ENCODE data around the gene SEMA7A.

The SEMA7A gene

GRCh38 chr15:74428970-74429780, 4.6 kb downstream of the SEMA7A start:
- H3K4me3 ChIP-seq (ENCODE audit: low read length), result peak overlapping the region; percentile 95
- peaks cover 74% of the 10 kb centered on the region for H3K4me1 ChIP-seq (ENCODE audit: low read length)
- H3K36me3 ChIP-seq (replicated peaks; ENCODE audit: low read depth, low read length), result peaks cover 89% of the 10 kb centered on the region
- H3K9ac ChIP-seq (ENCODE audit: low read length), result peak overlapping the region; percentile 99
- no peak overlapping the region for H2AFZ ChIP-seq (ENCODE audit: low read depth, low read length)
- peaks cover 88% of the 10 kb centered on the region for H4K20me1 ChIP-seq (ENCODE audit: insufficient read depth, low read length)
- H3K27me3 ChIP-seq (ENCODE audit: low read depth, low read length), result no peaks in the 10 kb centered on the region
- no peaks in the 10 kb centered on the region for H3K9me3 ChIP-seq (ENCODE audit: insufficient read depth, low read length)
- H3K79me2 ChIP-seq (ENCODE audit: low read length), result peaks cover 98% of the 10 kb centered on the region
- H3K4me2 ChIP-seq (ENCODE audit: low read length), result peak overlapping the region; percentile 95
- peak overlapping the region; percentile 85 for H3K27ac ChIP-seq (ENCODE audit: low read length)
- TF ChIP-seq, protein P1, sequence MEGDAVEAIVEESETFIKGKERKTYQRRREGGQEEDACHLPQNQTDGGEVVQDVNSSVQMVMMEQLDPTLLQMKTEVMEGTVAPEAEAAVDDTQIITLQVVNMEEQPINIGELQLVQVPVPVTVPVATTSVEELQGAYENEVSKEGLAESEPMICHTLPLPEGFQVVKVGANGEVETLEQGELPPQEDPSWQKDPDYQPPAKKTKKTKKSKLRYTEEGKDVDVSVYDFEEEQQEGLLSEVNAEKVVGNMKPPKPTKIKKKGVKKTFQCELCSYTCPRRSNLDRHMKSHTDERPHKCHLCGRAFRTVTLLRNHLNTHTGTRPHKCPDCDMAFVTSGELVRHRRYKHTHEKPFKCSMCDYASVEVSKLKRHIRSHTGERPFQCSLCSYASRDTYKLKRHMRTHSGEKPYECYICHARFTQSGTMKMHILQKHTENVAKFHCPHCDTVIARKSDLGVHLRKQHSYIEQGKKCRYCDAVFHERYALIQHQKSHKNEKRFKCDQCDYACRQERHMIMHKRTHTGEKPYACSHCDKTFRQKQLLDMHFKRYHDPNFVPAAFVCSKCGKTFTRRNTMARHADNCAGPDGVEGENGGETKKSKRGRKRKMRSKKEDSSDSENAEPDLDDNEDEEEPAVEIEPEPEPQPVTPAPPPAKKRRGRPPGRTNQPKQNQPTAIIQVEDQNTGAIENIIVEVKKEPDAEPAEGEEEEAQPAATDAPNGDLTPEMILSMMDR (IDR thresholded peaks at IDR 0.05; ENCODE audit: low read depth, low read length), result peak; percentile 26
- no peak for TF ChIP-seq EZH2phosphoT487 (IDR thresholded peaks at IDR 0.05; ENCODE audit: low read depth)

DNA sequence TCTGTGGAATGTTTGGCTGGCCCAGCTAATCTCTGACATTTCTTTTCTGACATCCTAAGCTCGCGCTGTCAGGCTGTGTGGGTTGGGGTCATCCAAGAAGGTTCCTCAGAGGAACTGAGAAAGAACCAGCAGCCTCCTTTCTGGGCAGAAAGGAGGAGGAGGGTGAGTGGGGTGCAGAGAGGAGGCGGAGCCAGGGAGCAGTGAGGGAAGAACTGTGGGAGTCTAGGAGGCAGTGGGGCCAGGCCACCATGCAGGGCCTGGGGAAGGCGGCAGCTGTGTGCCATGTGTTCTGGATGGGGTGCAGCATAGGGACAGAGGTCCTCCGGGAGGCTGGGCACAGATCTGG, 5.3 kb downstream of the SEMA7A start:
- H3K27ac ChIP-seq (ENCODE audit: low read length), result peak overlapping the region; percentile 85
- peaks cover 100% of the 10 kb centered on the region for H3K79me2 ChIP-seq (ENCODE audit: low read length)
- H3K4me1 ChIP-seq (ENCODE audit: low read length), result peaks cover 80% of the 10 kb centered on the region
- no peaks in the 10 kb centered on the region for H3K27me3 ChIP-seq (ENCODE audit: low read depth, low read length)
- H3K36me3 ChIP-seq (replicated peaks; ENCODE audit: low read depth, low read length), result peaks cover 94% of the 10 kb centered on the region
- H3K4me2 ChIP-seq (ENCODE audit: low read length), result peak overlapping the region; percentile 95
- H3K9me3 ChIP-seq (ENCODE audit: insufficient read depth, low read length), result no peaks in the 10 kb centered on the region
- H2AFZ ChIP-seq (ENCODE audit: low read depth, low read length), result no peak overlapping the region
- peak overlapping the region; percentile 99 for H3K9ac ChIP-seq (ENCODE audit: low read length)
- TF ChIP-seq, protein P1 (IDR thresholded peaks at IDR 0.05; ENCODE audit: low read depth, low read length), result no peak
- no peak for TF ChIP-seq EZH2phosphoT487 (IDR thresholded peaks at IDR 0.05; ENCODE audit: low read depth)
- peak overlapping the region; percentile 95 for H3K4me3 ChIP-seq (ENCODE audit: low read length)
- H4K20me1 ChIP-seq (ENCODE audit: insufficient read depth, low read length), result peaks cover 95% of the 10 kb centered on the region

DNA sequence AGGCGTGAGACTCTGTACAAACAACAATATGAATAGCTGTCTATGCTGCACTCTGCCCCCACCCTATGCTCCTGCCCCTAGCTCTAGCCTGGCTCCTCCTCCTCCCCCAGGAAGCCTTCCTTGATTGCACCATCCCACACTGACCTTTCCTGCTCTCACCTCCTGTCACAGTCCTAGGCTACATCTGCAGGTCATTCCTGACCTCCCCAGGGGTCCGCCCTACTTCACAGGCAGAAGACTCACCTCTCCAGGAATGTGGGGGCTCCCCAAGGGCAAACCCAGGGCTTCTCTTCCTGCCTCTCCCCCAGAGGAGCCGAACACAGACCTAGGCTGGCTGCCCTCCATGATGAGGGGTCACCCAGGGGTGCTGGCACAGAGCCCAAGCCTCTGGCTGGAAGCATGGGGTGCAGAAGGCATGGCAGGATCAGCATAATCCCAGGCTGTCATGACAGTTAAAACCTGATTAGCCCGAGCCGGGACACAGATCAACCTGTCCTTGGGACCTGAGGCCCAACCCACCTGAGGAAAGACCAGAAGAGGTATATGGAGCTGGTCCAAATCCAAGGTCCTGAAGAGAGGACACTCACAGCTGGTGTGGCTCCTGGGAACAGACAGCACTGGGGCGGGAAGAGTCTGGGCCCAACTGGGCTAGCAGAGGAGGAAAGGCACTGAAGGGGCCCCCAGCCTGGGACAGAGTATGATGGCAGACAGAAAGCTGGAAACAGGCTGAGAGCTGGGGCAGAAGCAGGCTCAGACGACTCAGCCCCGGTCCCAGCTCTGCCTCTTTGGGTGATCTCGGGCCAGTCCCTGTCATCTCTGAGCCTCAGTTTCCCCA, 5.9 kb downstream of the SEMA7A start:
- Histone ChIP-seq H3K4me1 (ENCODE audit: low read length) (peaks cover 85% of the 10 kb centered on the region), H3K9ac (ENCODE audit: low read length) (peak overlapping the region; percentile 99), H3K9me3 (ENCODE audit: insufficient read depth, low read length) (no peaks in the 10 kb centered on the region), H2AFZ (ENCODE audit: low read depth, low read length) (no peak overlapping the region), H3K4me3 (ENCODE audit: low read length) (peak overlapping the region; percentile 95), H4K20me1 (ENCODE audit: insufficient read depth, low read length) (peaks cover 100% of the 10 kb centered on the region), H3K79me2 (ENCODE audit: low read length) (peaks cover 100% of the 10 kb centered on the region), H3K36me3 (replicated peaks; ENCODE audit: low read depth, low read length) (peaks cover 96% of the 10 kb centered on the region), H3K27ac (ENCODE audit: low read length) (peak overlapping the region; percentile 85), H3K4me2 (ENCODE audit: low read length) (peak overlapping the region; percentile 95), H3K27me3 (ENCODE audit: low read depth, low read length) (no peaks in the 10 kb centered on the region)
- no peak for TF ChIP-seq EZH2phosphoT487 (IDR thresholded peaks at IDR 0.05; ENCODE audit: low read depth)
- TF ChIP-seq, protein P1 (IDR thresholded peaks at IDR 0.05; ENCODE audit: low read depth, low read length), result no peak

Measured in OCI-LY3 (cell line).